Loucy (cell line): ENCODE results near the gene ARHGAP28.

Source experiments
- EZH2phosphoT487 ChIP-seq: fragments of 200-600 bp; IDR thresholded peaks from 2 replicates; pipeline ENCODE4 v1.6.1; 2018; ENCODE audit warnings: antibody characterized with exemption, mild to moderate bottlenecking, moderate library complexity, borderline replicate concordance
- TF ChIP-seq, protein P1 (sequence below): fragments of 200-600 bp; sonication (generic); conservative IDR thresholded peaks from 2 replicates; pipeline ENCODE4 v1.5.1; 2014; ENCODE audit warnings: mild to moderate bottlenecking, antibody characterized with exemption, low read length

DNA sequence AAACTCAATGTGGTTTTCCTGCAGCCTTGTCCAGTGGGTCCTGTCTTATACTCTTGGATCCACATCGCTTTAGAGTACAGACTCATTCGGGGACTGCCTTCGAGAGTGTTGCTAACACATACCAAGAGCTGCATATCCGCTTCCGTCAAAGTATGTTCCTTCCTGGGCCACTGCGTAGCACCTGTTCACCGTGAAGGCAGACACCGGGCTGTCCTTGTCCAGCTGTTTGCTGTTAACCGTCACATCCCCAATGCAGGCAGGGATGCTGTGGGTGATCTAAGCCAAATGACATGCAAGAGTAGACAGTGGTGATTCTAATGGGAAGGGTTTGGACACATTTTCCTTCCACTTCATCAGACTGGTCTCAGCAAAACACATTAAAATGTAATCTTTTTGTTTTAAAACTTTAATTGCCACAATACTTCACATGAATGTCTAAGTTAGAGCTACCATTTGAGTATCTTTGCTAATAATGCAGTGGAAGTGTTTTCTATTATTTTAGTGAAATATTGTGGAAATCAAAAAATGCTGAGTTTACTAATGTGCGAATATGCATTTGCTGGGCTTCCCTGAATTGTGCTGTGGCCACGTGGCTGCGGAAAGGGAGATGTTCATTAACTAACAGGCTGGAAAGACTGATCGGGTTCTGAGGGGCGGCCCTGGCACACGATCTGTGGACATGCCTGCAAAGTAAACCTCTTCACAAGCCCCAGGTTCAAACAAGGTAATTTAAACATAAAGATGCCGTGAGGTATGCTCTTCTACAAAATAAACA is 219.0 kb downstream of the ARHGAP28 start:
- TF ChIP-seq, protein P1, sequence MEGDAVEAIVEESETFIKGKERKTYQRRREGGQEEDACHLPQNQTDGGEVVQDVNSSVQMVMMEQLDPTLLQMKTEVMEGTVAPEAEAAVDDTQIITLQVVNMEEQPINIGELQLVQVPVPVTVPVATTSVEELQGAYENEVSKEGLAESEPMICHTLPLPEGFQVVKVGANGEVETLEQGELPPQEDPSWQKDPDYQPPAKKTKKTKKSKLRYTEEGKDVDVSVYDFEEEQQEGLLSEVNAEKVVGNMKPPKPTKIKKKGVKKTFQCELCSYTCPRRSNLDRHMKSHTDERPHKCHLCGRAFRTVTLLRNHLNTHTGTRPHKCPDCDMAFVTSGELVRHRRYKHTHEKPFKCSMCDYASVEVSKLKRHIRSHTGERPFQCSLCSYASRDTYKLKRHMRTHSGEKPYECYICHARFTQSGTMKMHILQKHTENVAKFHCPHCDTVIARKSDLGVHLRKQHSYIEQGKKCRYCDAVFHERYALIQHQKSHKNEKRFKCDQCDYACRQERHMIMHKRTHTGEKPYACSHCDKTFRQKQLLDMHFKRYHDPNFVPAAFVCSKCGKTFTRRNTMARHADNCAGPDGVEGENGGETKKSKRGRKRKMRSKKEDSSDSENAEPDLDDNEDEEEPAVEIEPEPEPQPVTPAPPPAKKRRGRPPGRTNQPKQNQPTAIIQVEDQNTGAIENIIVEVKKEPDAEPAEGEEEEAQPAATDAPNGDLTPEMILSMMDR = no peak
- no peak for TF ChIP-seq EZH2phosphoT487
